A549 (cell line): ENCODE data around the gene SRGAP3. TPM values are rescaled to one million over a fixed set of nuclear protein-coding genes. Genes with fewer than 3 reads are reported as not detected.

Source experiments
- ATAC-seq, 2 experiments: fragments of 200-7000 bp in 1 of 2; fragments of >200 bp in 1 of 2; cut with Nextera tagmentation in 1 of 2; cut with Tn5 transposase in 1 of 2; 3 replicates each; pipeline versions ENCODE4 v1.8.0 to v1.9.1; 2018 to 2020; ENCODE audit warnings: mild to moderate bottlenecking in 1 of 2, moderate library complexity in 1 of 2
- CTCF ChIA-PET: fragments of 300-600 bp; sonication (Branson Sonifier 250); formaldehyde crosslinking; extraction: SDS; loops from one replicate; lab custom pipeline; 2021; ENCODE audit warnings: antibody characterized with exemption, inconsistent platforms; lab: Yijun Ruan, JAX
- POLR2A ChIA-PET: fragments of 350-600 bp; formaldehyde crosslinking; extraction: SDS; loops from one replicate; lab custom pipeline; 2021; ENCODE audit warnings: antibody characterized with exemption, inconsistent platforms; lab: Yijun Ruan, JAX
- DNase-seq, 2 experiments: peaks; one replicate each; pipeline versions ENCODE4 v3.0.0 to v3.0.0-alpha.2; 2011 to 2016; ENCODE audit warnings: low read depth in 1 of 2, low spot score in 1 of 2
- FAIRE-seq: peaks from 2 replicates; lab custom pipeline; 2011; peaks lifted over from hg19 to GRCh38; lab: Jason Lieb, UNC
- H3K27ac ChIP-seq, 2 experiments: fragments of >200 bp; sonication (Bioruptor Twin); formaldehyde crosslinking; 3 replicates each; pipeline ENCODE4 v1.5.1; 2016 to 2017
- H3K4me1 ChIP-seq: fragments of >200 bp; sonication (Bioruptor Twin); formaldehyde crosslinking; 3 replicates; pipeline ENCODE4 v1.6.1; 2016
- H3K4me2 ChIP-seq: fragments of >200 bp; sonication (Bioruptor Twin); formaldehyde crosslinking; 3 replicates; pipeline ENCODE4 v1.6.1; 2016
- H3K4me3 ChIP-seq: fragments of >200 bp; sonication (Bioruptor Twin); formaldehyde crosslinking; 3 replicates; pipeline ENCODE4 v1.5.1; 2016
- H3K9me3 ChIP-seq: fragments of >200 bp; sonication (Bioruptor Twin); formaldehyde crosslinking; 3 replicates; pipeline ENCODE4 v1.6.1; 2016
- EHF ChIP-seq: fragments of 250-450 bp; sonication (Bioruptor Pico); IDR thresholded peaks from 2 replicates; pipeline ENCODE4 v1.5.0; 2020; ENCODE audit warnings: mild to moderate bottlenecking
- FOSB ChIP-seq: fragments of 250-450 bp; sonication (Bioruptor Pico); IDR thresholded peaks from 2 replicates; pipeline ENCODE4 v1.5.0; 2020; ENCODE audit warnings: mild to moderate bottlenecking, moderate library complexity
- GATA3 ChIP-seq: IDR thresholded peaks from 2 replicates; pipeline ENCODE4 v1.6.1; 2012; ENCODE audit warnings: borderline replicate concordance
- HMGXB4 ChIP-seq: fragments of 250-450 bp; sonication (Bioruptor Pico); IDR thresholded peaks from 2 replicates; pipeline ENCODE4 v1.5.0; 2021; ENCODE audit warnings: mild to moderate bottlenecking, moderate library complexity, borderline replicate concordance
- HOXA7 ChIP-seq: fragments of 250-450 bp; sonication (Bioruptor Pico); IDR thresholded peaks from 2 replicates; pipeline ENCODE4 v1.5.0; 2020; ENCODE audit warnings: mild to moderate bottlenecking, moderate library complexity
- KDM1A ChIP-seq: fragments of 200-600 bp; sonication (generic); IDR thresholded peaks from 2 replicates; pipeline ENCODE4 v1.6.1; 2016; ENCODE audit warnings: low read depth, mild to moderate bottlenecking
- KDM5A ChIP-seq: fragments of 200-600 bp; sonication (generic); IDR thresholded peaks from 2 replicates; pipeline ENCODE4 v1.6.1; 2016; ENCODE audit warnings: antibody characterized with exemption, mild to moderate bottlenecking
- MAX ChIP-seq: IDR thresholded peaks from 2 replicates; pipeline ENCODE4 v1.6.1; 2012
- MAZ ChIP-seq: fragments of 150-350 bp; IDR thresholded peaks from 2 replicates; pipeline ENCODE4 v1.6.1; 2014; ENCODE audit warnings: antibody characterized with exemption, low read depth, low read length, borderline replicate concordance
- MYC ChIP-seq: IDR thresholded peaks from 2 replicates; pipeline ENCODE4 v1.6.1; 2012; ENCODE audit warnings: mild to moderate bottlenecking, inconsistent platforms, low read length, improper control_type of control experiment, borderline replicate concordance
- NPAS2 ChIP-seq: fragments of 250-450 bp; sonication (Bioruptor Pico); IDR thresholded peaks from 2 replicates; pipeline ENCODE4 v1.8.0; 2022; ENCODE audit warnings: mild to moderate bottlenecking, moderate library complexity, borderline replicate concordance
- NR3C1 ChIP-seq: fragments of >200 bp; sonication (Bioruptor Twin); formaldehyde crosslinking; IDR thresholded peaks from 3 replicates; pipeline ENCODE4 v1.6.1; 2017
- RAD21 ChIP-seq, 2 experiments: fragments of >200 bp in 1 of 2; sonication (Bioruptor Twin) in 1 of 2; formaldehyde crosslinking in 1 of 2; IDR thresholded peaks in 1 of 2; conservative IDR thresholded peaks in 1 of 2; 2 replicates in 1 of 2; 3 replicates in 1 of 2; pipeline ENCODE4 v1.6.1; 2012 to 2018; ENCODE audit warnings: inconsistent platforms in 1 of 2
- RCOR1 ChIP-seq: fragments of 150-350 bp; IDR thresholded peaks from 2 replicates; pipeline ENCODE4 v1.6.1; 2014; ENCODE audit warnings: antibody characterized with exemption, low read length, low read depth
- REST ChIP-seq: fragments of 200-600 bp; sonication (generic); IDR thresholded peaks from 2 replicates; pipeline ENCODE4 v1.6.1; 2016; ENCODE audit warnings: antibody characterized with exemption, mild to moderate bottlenecking, moderate library complexity
- RNF2 ChIP-seq: fragments of 200-600 bp; sonication (generic); IDR thresholded peaks from 2 replicates; pipeline ENCODE4 v1.6.1; 2016; ENCODE audit warnings: low read depth, mild to moderate bottlenecking, antibody characterized with exemption, moderate library complexity, borderline replicate concordance
- SMC3 ChIP-seq: fragments of >200 bp; sonication (Bioruptor Twin); formaldehyde crosslinking; IDR thresholded peaks from 3 replicates; pipeline ENCODE4 v1.6.1; 2018; ENCODE audit warnings: inconsistent platforms
- SREBF2 ChIP-seq: fragments of 450-650 bp; IDR thresholded peaks from 2 replicates; pipeline ENCODE4 v1.6.1; 2014; ENCODE audit warnings: mild to moderate bottlenecking, moderate library complexity
- TFCP2L1 ChIP-seq: fragments of 250-450 bp; sonication (Bioruptor Pico); IDR thresholded peaks from 2 replicates; pipeline ENCODE4 v1.5.0; 2021; ENCODE audit warnings: mild to moderate bottlenecking
- TP53 ChIP-seq: fragments of 250-450 bp; sonication (Bioruptor Pico); IDR thresholded peaks from 2 replicates; pipeline ENCODE4 v1.5.0; 2021; ENCODE audit warnings: mild to moderate bottlenecking, moderate library complexity
- WGBS: methylation state at CpG from one replicate; pipeline ENCODE4 v1.1.6; 2017; ENCODE audit errors: missing lambda C conversion rate; 5-methylcytosine and 5-hydroxymethylcytosine counted together
- polyA plus RNA-seq, 4 experiments: library from polyadenylated mRNA; depleted of rRNA in 3 of 4; stranded (reverse); fragments of >200 nt; fragmentation: RNase III in 1 of 4; extraction: RNeasy Plus Mini Kit Qiagen cat#74134 plus additional on column Dnase treatment in 1 of 4; gene quantifications; 2 replicates in 3 of 4; 3 replicates in 1 of 4; pipeline ENCODE4 v1.2.3, GENCODE V29; 2011 to 2017
- TF ChIP-seq, protein P1 (sequence below): fragments of 450-650 bp; IDR thresholded peaks from 2 replicates; pipeline ENCODE4 v1.6.1; 2014; ENCODE audit warnings: antibody characterized with exemption

SRGAP3 gene
- polyA plus RNA-seq, 2 of the 4 experiments (the other 2 are of a cell fraction): 1.6 to 2.5 TPM

DNA sequence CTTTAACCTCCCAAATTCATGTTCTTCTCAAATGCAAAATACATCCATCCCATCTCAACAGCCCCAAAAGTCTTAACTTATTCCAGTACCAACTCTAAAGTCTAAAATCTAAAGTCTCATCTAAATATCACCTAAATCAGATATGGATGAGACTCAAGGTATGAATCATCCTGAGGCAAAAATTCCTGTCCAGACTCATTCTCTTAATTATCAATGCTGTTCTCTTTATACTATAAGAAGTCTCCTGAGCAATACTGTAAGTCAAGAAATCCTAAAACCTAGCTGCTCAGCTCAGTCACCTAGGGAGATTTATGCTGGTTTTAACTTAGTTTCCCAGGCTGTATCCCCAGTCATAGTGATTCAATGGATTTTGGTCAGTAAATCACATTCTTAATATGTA is 297.3 kb downstream of the SRGAP3 start:
- Histone ChIP-seq H3K4me3 (no peak overlapping the region), H3K4me1 (no peaks in the 10 kb centered on the region), H3K27ac (no peak overlapping the region), H3K4me2 (no peak overlapping the region), H3K9me3 (no peaks in the 10 kb centered on the region)
- POLR2A ChIA-PET: no interaction called here
- CTCF ChIA-PET: interaction anchor here (0.9 to 2.4 kb wide), 2 partner anchors 22 to 183 kb away, joined by 3 to 10 read pairs; partner anchors contain the start of gene OXTR
- TF ChIP-seq, protein P1, sequence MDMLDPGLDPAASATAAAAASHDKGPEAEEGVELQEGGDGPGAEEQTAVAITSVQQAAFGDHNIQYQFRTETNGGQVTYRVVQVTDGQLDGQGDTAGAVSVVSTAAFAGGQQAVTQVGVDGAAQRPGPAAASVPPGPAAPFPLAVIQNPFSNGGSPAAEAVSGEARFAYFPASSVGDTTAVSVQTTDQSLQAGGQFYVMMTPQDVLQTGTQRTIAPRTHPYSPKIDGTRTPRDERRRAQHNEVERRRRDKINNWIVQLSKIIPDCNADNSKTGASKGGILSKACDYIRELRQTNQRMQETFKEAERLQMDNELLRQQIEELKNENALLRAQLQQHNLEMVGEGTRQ: no peak
- no peak for TF ChIP-seq NPAS2 (CRISPR knock-in tag)
- TF ChIP-seq RNF2: no peak
- TF ChIP-seq MAZ: no peak
- TF ChIP-seq NR3C1: no peak
- TF ChIP-seq RAD21 (conservative IDR thresholded peaks at IDR 0.05 in 1 of 2, IDR thresholded peaks at IDR 0.05 in 1 of 2): no peak
- TF ChIP-seq EHF (CRISPR knock-in tag): no peak
- no peak for TF ChIP-seq SREBF2
- no peak for TF ChIP-seq RCOR1
- no peak for TF ChIP-seq TFCP2L1 (CRISPR knock-in tag)
- no peak for TF ChIP-seq TP53 (CRISPR knock-in tag)
- TF ChIP-seq KDM5A: no peak
- no peak for FAIRE-seq
- no peak for ATAC-seq
- DNase-seq: no peak

GRCh38 chr3:8945890-8946600 is 303.4 kb downstream of the SRGAP3 start:
- Histone ChIP-seq H3K9me3 (peaks cover 20% of the 10 kb centered on the region), H3K4me3 (no peak overlapping the region)
- CTCF ChIA-PET: interaction anchor here (1.6 to 2.8 kb wide), 2 partner anchors 11 to 176 kb away, joined by 6 to 13 read pairs; partner anchors contain the start of gene OXTR
- DNase-seq (no peak), ATAC-seq (no peak)
- no peak for TF ChIP-seq EHF (CRISPR knock-in tag)
- TF ChIP-seq REST: no peak
- TF ChIP-seq FOSB (CRISPR knock-in tag): no peak
- no peak for TF ChIP-seq MYC
- no peak for TF ChIP-seq SMC3
- no peak for TF ChIP-seq KDM1A
- no peak for TF ChIP-seq TFCP2L1 (CRISPR knock-in tag)
- no peak for TF ChIP-seq GATA3
- TF ChIP-seq HMGXB4 (CRISPR knock-in tag): no peak
- TF ChIP-seq HOXA7 (CRISPR knock-in tag): no peak
- no peak for TF ChIP-seq MAX
- TF ChIP-seq, all 56 proteins: peak for 0
- Histone ChIP-seq H3K4me1 (no peaks in the 10 kb centered on the region), H3K4me2 (no peak overlapping the region), H3K27ac (no peak overlapping the region)
- no peak for FAIRE-seq
- WGBS: 63% methylated on average over 3 of the region's 3 CpGs
- POLR2A ChIA-PET: no interaction called here
